ENCODE measurements around the gene FOXR1.

GRCh38 chr11:119029340-119030028 is 57.9 kb downstream of the FOXR1 start:
- TF ChIP-seq POLR2A (IDR thresholded peaks at IDR 0.05; ENCODE audit: low read depth, low read length) = no peak
- no peak for TF ChIP-seq POLR2AphosphoS5 (IDR thresholded peaks at IDR 0.05; ENCODE audit: low read depth, low read length)

Measured in GM12892 (cell line).